SK-N-SH (cell line): ENCODE measurements around the gene CLCN6.

Source experiments
- CTCF ChIP-seq: fragments of 200-600 bp; sonication (generic); IDR thresholded peaks from 2 replicates; pipeline ENCODE4 v1.6.1; 2017; ENCODE audit warnings: antibody characterized with exemption, mild to moderate bottlenecking, moderate library complexity
- MAX ChIP-seq: IDR thresholded peaks from 2 replicates; pipeline ENCODE4 v1.4.0; 2012; ENCODE audit warnings: low read depth
- NFIC ChIP-seq: IDR thresholded peaks from 2 replicates; pipeline ENCODE4 v1.4.0; 2012; ENCODE audit warnings: borderline replicate concordance
- REST ChIP-seq: IDR thresholded peaks from 2 replicates; pipeline ENCODE4 v1.6.1; 2012; ENCODE audit warnings: mild to moderate bottlenecking, low read depth, low read length, moderate library complexity
- SIN3A ChIP-seq: IDR thresholded peaks from 2 replicates; pipeline ENCODE4 v1.6.1; 2012; ENCODE audit warnings: low read depth, mild to moderate bottlenecking, low read length, moderate library complexity, borderline replicate concordance
- SMC3 ChIP-seq: IDR thresholded peaks from 2 replicates; pipeline ENCODE4 v1.6.1; 2012; ENCODE audit warnings: low read depth, low read length, improper control_type of control experiment
- TAF1 ChIP-seq: IDR thresholded peaks from 2 replicates; pipeline ENCODE4 v1.6.1; 2012; ENCODE audit warnings: low read depth, mild to moderate bottlenecking, low read length, moderate library complexity, borderline replicate concordance
- TEAD4 ChIP-seq: IDR thresholded peaks from 2 replicates; pipeline ENCODE4 v1.4.0; 2012; ENCODE audit warnings: mild to moderate bottlenecking, borderline replicate concordance; ENCODE audit not compliant: insufficient read depth
- TF ChIP-seq, protein P1 (sequence below): fragments of 150-350 bp; IDR thresholded peaks from 2 replicates; pipeline ENCODE4 v1.6.1; 2017; ENCODE audit warnings: antibody characterized with exemption, low read length, low read depth, borderline replicate concordance

DNA sequence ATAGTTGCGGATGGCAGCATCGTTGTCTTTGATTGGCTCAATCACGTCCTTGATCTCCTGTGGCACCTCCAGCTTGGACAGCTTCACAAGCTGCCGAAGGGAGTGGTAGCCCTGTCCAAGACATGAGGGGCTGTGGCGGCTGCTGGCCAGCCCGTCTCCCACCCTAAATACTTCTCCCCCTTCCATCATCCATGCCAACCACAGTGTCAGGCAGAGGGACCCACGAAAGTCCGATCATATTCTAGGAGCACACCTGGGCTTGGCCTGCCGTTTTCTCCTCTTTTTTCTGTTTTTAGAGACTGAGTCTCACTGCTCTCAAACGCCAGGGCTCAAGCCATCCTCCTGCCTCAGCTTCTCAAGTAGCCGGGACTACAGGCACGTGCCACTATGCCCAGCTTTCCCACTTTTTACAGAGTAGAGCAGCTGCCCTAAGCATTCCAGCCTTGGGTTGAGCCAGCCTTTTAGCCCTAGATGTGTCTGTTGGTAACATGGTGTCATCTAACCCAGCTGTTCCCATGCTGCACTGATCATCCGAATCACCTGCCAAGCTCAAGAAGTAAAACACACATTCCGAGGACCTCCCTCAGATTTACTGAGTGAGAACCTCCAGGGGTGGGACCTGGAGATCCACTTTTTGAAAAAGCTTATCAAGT, 10.6 kb upstream of the CLCN6 start:
- TF ChIP-seq TEAD4, result no peak
- TF ChIP-seq CTCF, result no peak
- no peak for TF ChIP-seq REST
- TF ChIP-seq SMC3, result no peak
- TF ChIP-seq, protein P1, sequence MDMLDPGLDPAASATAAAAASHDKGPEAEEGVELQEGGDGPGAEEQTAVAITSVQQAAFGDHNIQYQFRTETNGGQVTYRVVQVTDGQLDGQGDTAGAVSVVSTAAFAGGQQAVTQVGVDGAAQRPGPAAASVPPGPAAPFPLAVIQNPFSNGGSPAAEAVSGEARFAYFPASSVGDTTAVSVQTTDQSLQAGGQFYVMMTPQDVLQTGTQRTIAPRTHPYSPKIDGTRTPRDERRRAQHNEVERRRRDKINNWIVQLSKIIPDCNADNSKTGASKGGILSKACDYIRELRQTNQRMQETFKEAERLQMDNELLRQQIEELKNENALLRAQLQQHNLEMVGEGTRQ, result no peak
- TF ChIP-seq MAX, result no peak
- no peak for TF ChIP-seq TAF1
- no peak for TF ChIP-seq SIN3A
- no peak for TF ChIP-seq NFIC
